WTC11 (cell line): Measurements from ENCODE around the gene ATP8B4.

Source experiments
- TF ChIP-seq, protein P1 (sequence below): fragments of 200-600 bp; IDR thresholded peaks from 2 replicates; pipeline ENCODE4 v1.8.0; 2022; ENCODE audit warnings: antibody characterized with exemption
- TF ChIP-seq, protein P2 (sequence below): sonication (generic); formaldehyde crosslinking; IDR thresholded peaks from 2 replicates; pipeline ENCODE4 v1.8.1; 2022; ENCODE audit warnings: mild to moderate bottlenecking, moderate library complexity, missing genetic modification reagents

DNA sequence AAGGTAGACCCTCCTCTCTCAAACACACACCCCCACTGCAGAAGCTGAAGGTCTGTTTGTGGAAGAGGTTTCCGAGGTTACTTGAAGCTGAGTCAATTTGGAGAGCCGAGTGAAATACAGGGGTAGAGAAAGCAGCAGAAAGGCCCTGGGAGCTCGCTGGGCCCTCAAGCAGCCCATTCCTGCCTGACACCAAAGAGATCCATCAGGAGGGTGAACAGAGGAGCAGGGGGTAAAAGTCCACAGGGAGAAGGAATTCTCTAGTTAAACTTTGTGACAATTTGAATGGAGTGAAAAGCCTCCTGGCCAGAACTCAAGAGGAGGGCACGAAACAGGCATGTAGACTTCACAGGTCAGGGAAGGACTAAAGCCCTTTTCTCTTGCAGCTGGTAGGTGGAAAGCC is 49.3 kb upstream of the ATP8B4 start:
- TF ChIP-seq, protein P1, sequence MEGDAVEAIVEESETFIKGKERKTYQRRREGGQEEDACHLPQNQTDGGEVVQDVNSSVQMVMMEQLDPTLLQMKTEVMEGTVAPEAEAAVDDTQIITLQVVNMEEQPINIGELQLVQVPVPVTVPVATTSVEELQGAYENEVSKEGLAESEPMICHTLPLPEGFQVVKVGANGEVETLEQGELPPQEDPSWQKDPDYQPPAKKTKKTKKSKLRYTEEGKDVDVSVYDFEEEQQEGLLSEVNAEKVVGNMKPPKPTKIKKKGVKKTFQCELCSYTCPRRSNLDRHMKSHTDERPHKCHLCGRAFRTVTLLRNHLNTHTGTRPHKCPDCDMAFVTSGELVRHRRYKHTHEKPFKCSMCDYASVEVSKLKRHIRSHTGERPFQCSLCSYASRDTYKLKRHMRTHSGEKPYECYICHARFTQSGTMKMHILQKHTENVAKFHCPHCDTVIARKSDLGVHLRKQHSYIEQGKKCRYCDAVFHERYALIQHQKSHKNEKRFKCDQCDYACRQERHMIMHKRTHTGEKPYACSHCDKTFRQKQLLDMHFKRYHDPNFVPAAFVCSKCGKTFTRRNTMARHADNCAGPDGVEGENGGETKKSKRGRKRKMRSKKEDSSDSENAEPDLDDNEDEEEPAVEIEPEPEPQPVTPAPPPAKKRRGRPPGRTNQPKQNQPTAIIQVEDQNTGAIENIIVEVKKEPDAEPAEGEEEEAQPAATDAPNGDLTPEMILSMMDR: no peak
- TF ChIP-seq, protein P2, sequence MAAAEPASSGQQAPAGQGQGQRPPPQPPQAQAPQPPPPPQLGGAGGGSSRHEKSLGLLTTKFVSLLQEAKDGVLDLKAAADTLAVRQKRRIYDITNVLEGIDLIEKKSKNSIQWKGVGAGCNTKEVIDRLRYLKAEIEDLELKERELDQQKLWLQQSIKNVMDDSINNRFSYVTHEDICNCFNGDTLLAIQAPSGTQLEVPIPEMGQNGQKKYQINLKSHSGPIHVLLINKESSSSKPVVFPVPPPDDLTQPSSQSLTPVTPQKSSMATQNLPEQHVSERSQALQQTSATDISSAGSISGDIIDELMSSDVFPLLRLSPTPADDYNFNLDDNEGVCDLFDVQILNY: no peak
